Endothelial cell of umbilical vein (primary cell): ENCODE results near the gene TIGD1. TPM values are rescaled to one million over a fixed set of nuclear protein-coding genes. Genes with fewer than 3 reads are reported as not detected.

Experiments
- BruUV-seq: library from RNA; stranded (reverse); fragments of 400-500 nt; replicated peaks from 2 replicates; lab custom pipeline; 2021; lab: Mats Ljungman, UMichigan
- CTCF ChIA-PET: fragments of 300-600, 350-600 bp; sonication (Branson Sonifier 250); formaldehyde crosslinking; loops from one replicate; lab custom pipeline; 2021; ENCODE audit warnings: antibody characterized with exemption, inconsistent platforms; lab: Charles Lee
- POLR2A ChIA-PET: fragments of 300-600, 350-600 bp; sonication (Branson Sonifier 250); formaldehyde crosslinking; loops from one replicate; lab custom pipeline; 2021; ENCODE audit warnings: antibody characterized with exemption, inconsistent platforms; lab: Charles Lee
- DNase-seq: peaks from one replicate; pipeline ENCODE4 v3.0.0-alpha.2; 2011; ENCODE audit warnings: low read depth, low spot score
- FAIRE-seq: peaks from 2 replicates; lab custom pipeline; 2011; peaks lifted over from hg19 to GRCh38; lab: Jason Lieb, UNC
- H2AFZ ChIP-seq: 2 replicates; pipeline ENCODE4 v1.6.0; 2012; ENCODE audit warnings: low read depth, low read length, control low read depth, inconsistent platforms
- H3K27ac ChIP-seq: 2 replicates; pipeline ENCODE4 v1.5.1; 2011; ENCODE audit warnings: low read depth, mild to moderate bottlenecking, control low read depth, low read length, moderate library complexity; ENCODE audit not compliant: insufficient read depth
- H3K27me3 ChIP-seq, 2 experiments: 2 replicates each; pipeline versions ENCODE4 v1.6.0 to v1.6.1; 2011; ENCODE audit warnings: low read length in 2 of 2, mixed read lengths in 1 of 2; ENCODE audit not compliant: control insufficient read depth in 2 of 2, insufficient read depth in 2 of 2
- H3K36me3 ChIP-seq, 2 experiments: 2 replicates in 1 of 2; 3 replicates in 1 of 2; pipeline ENCODE4 v1.5.1; 2011; ENCODE audit warnings: low read length in 2 of 2, mild to moderate bottlenecking in 1 of 2, moderate library complexity in 1 of 2; ENCODE audit not compliant: control insufficient read depth in 2 of 2, insufficient read depth in 2 of 2; ENCODE audit errors: extremely low read depth in 1 of 2
- H3K4me1 ChIP-seq: 3 replicates; pipeline ENCODE4 v1.5.1; 2011; ENCODE audit warnings: mild to moderate bottlenecking, low read length; ENCODE audit not compliant: control insufficient read depth, insufficient read depth; ENCODE audit errors: extremely low read depth
- H3K4me2 ChIP-seq: 2 replicates; pipeline ENCODE4 v1.6.1; 2011; ENCODE audit warnings: low read length, control low read depth, mixed read lengths; ENCODE audit not compliant: insufficient read depth
- H3K4me3 ChIP-seq, 3 experiments: fragments of 200-600 bp in 1 of 3; sonication (generic), shearing (Covaris generic) in 1 of 3; replicated peaks in 1 of 3; 2 replicates each; pipeline ENCODE4 v1.5.1; 2011 to 2016; ENCODE audit warnings: control low read depth in 3 of 3, low read length in 3 of 3, mild to moderate bottlenecking in 2 of 3, inconsistent platforms in 1 of 3, low read depth in 1 of 3, moderate library complexity in 1 of 3; ENCODE audit not compliant: insufficient read depth in 1 of 3
- H3K79me2 ChIP-seq: 2 replicates; pipeline ENCODE4 v1.6.0; 2012; ENCODE audit warnings: low read length, inconsistent platforms; ENCODE audit not compliant: control insufficient read depth, insufficient read depth
- H3K9ac ChIP-seq: replicated peaks from 2 replicates; pipeline ENCODE3; 2011; ENCODE audit warnings: low read length, control low read depth; ENCODE audit not compliant: insufficient read depth; ENCODE audit errors: extremely low read depth
- H3K9me1 ChIP-seq: replicated peaks from 3 replicates; pipeline ENCODE4 v1.6.0; 2011; ENCODE audit warnings: mild to moderate bottlenecking, low read length; ENCODE audit not compliant: control insufficient read depth, insufficient read depth; ENCODE audit errors: extremely low read depth
- H3K9me3 ChIP-seq: replicated peaks from 2 replicates; pipeline ENCODE4 v1.5.1; 2012; ENCODE audit warnings: low read length, inconsistent platforms; ENCODE audit not compliant: control insufficient read depth, insufficient read depth
- H4K20me1 ChIP-seq: replicated peaks from 2 replicates; pipeline ENCODE3; 2011; ENCODE audit warnings: mild to moderate bottlenecking, low read length; ENCODE audit not compliant: control insufficient read depth, insufficient read depth; ENCODE audit errors: extremely low read depth
- EZH2 ChIP-seq: IDR thresholded peaks from 2 replicates; pipeline ENCODE4 v1.6.1; 2012; ENCODE audit warnings: borderline replicate concordance, low read depth, mild to moderate bottlenecking, moderate library complexity, low read length, inconsistent platforms; ENCODE audit not compliant: severe bottlenecking
- FOS ChIP-seq: IDR thresholded peaks from 2 replicates; pipeline ENCODE4 v1.6.1; 2011; ENCODE audit warnings: mild to moderate bottlenecking, low read length, moderate library complexity, borderline replicate concordance; ENCODE audit not compliant: insufficient read depth
- GATA2 ChIP-seq: IDR thresholded peaks from 2 replicates; pipeline ENCODE4 v1.7.0; 2011; ENCODE audit warnings: low read depth, mild to moderate bottlenecking, moderate library complexity, mixed read lengths, low read length; ENCODE audit not compliant: insufficient read length, insufficient read depth
- JUN ChIP-seq: IDR thresholded peaks from 2 replicates; pipeline ENCODE4 v1.6.1; 2011; ENCODE audit warnings: borderline replicate concordance, low read depth; ENCODE audit not compliant: insufficient read length, insufficient read depth
- POLR2AphosphoS5 ChIP-seq: IDR thresholded peaks from 2 replicates; pipeline ENCODE4 v1.6.1; 2012; ENCODE audit warnings: low read depth, mild to moderate bottlenecking, control low read depth, low read length, moderate library complexity; ENCODE audit not compliant: insufficient read depth
- dilution Hi-C: fragments of 300-500 bp; cut with MboI; formaldehyde crosslinking; loops from one replicate; pipeline ENCODE4 v1.15.0; 2019; ENCODE audit warnings: low sequenced_read_pairs; ENCODE audit not compliant: extremely low pct_ligation_motif_present
- intact Hi-C: fragments of 100-400 bp; cut with micrococcal nuclease; formaldehyde crosslinking; loops from one replicate; pipeline ENCODE4 v1.10.0; 2022
- polyA plus RNA-seq, 4 experiments: library from polyadenylated mRNA; depleted of rRNA in 3 of 4; stranded (reverse) in 3 of 4; unstranded in 1 of 4; fragments of >200 nt; gene quantifications; 2 replicates each; pipeline versions ENCODE4 v1.2.1 to v1.2.3, GENCODE V29; 2011 to 2012; ENCODE audit warnings: missing spikeins in 1 of 4
- total RNA-seq: library from RNA; stranded (reverse); gene quantifications from 2 replicates; pipeline ENCODE4 v1.2.3, GENCODE V29; 2021
- TF ChIP-seq, protein P1 (sequence below), 2 donors: IDR thresholded peaks; 1 replicate in 1 of 2; 2 replicates in 1 of 2; pipeline ENCODE4 v1.5.1; 2011; ENCODE audit warnings: low read length in 2 of 2, mild to moderate bottlenecking in 2 of 2, moderate library complexity in 2 of 2, control low read depth in 1 of 2, inconsistent platforms in 1 of 2, low read depth in 1 of 2; ENCODE audit not compliant: insufficient read depth in 1 of 2; ENCODE audit errors: extremely low read depth in 1 of 2
- TF ChIP-seq, protein P2 (sequence below): IDR thresholded peaks from 2 replicates; pipeline ENCODE4 v1.6.1; 2011; ENCODE audit not compliant: insufficient read depth, insufficient read length

Gene TIGD1
- total and polyA plus RNA-seq, 2 donors (not counting 3 experiments of a cell fraction or from before 2014, with no cell fraction given): 1.6 to 3.3 TPM

DNA sequence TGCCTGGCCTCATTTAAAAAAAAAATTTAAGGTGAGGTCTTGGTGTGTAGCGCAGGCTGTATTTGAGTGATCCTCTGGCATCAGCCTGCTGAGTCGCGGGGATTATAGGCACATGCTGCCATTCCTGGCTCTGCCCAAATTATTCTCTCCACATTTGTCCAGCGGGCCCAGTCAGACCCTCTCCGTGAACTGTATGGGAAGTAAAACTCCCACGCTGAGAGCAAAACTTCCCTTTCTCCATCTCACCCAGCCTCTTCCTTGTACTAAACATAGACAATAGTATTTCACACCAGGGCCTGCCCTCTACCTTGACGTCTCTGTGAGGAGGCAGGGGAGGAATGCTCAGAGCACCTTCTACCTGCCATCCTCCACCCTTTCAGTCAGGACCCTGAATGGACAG lies 37.2 kb upstream of the TIGD1 start:
- dilution Hi-C loops: no loop called here
- no peak for FAIRE-seq

DNA sequence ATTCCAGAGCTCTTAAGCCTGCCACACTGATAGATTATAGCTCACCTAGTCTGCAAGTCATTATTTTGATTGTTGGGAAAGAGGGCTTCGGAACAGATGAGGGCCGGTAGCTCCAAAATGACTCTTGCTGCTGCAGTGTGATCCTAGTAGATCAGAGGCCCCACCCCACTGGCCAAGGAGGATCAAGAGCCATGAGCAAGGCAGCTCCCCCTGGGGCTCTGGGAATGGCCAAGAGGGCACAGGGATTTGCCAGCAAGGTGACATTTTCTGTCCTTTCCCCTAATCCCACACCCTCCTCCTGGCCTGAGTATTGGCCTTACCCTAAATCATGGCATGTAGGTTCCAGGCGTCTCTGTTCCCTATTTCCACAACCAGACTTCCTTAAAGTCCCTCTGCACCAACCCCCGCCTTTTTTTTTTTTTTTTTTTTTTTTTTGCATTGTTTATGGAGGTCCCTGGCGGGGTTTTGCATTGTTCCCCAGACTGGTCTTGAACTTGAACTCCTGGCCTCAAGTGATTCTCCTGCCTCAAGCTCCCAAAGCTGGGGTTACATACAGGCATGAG lies 36.7 kb upstream of the TIGD1 start:
- DNase-seq (no peak), FAIRE-seq (no peak)
- no peaks in the 10 kb centered on the region for H3K79me2 ChIP-seq
- H3K4me3 ChIP-seq: no peak overlapping the region
- no peaks in the 10 kb centered on the region for H3K36me3 ChIP-seq
- no peaks in the 10 kb centered on the region for H3K9me1 ChIP-seq
- H3K27me3 ChIP-seq: no peaks in the 10 kb centered on the region
- ChIA-PET CTCF (interaction anchor here (0.7 kb wide), 1 partner anchor 10 kb away, joined by 3 read pairs; no protein-coding TSS in a partner anchor), POLR2A (no interaction called here)
- no peaks in the 10 kb centered on the region for H3K4me1 ChIP-seq
- no peaks in the 10 kb centered on the region for H4K20me1 ChIP-seq
- no peak overlapping the region for H3K4me2 ChIP-seq
- H3K27ac ChIP-seq: no peak overlapping the region
- H2AFZ ChIP-seq: no peak overlapping the region
- dilution Hi-C loops (no loop called here), intact Hi-C loops (no loop called here)
- no TSS peak for BruUV-seq
- H3K9ac ChIP-seq: no peak overlapping the region
- no peaks in the 10 kb centered on the region for H3K9me3 ChIP-seq
- TF ChIP-seq, protein P1, sequence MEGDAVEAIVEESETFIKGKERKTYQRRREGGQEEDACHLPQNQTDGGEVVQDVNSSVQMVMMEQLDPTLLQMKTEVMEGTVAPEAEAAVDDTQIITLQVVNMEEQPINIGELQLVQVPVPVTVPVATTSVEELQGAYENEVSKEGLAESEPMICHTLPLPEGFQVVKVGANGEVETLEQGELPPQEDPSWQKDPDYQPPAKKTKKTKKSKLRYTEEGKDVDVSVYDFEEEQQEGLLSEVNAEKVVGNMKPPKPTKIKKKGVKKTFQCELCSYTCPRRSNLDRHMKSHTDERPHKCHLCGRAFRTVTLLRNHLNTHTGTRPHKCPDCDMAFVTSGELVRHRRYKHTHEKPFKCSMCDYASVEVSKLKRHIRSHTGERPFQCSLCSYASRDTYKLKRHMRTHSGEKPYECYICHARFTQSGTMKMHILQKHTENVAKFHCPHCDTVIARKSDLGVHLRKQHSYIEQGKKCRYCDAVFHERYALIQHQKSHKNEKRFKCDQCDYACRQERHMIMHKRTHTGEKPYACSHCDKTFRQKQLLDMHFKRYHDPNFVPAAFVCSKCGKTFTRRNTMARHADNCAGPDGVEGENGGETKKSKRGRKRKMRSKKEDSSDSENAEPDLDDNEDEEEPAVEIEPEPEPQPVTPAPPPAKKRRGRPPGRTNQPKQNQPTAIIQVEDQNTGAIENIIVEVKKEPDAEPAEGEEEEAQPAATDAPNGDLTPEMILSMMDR (IDR thresholded peaks at IDR 0.05; ENCODE audit: extremely low read depth in 1 of 2, insufficient read depth in 1 of 2, low read depth in 1 of 2, low read length in 2 of 2): no peak
- no peak for TF ChIP-seq JUN
- no peak for TF ChIP-seq GATA2
- TF ChIP-seq EZH2: no peak

More for the DNA sequence above, 37.2 kb upstream of the TIGD1 start:
- intact Hi-C loops: no loop called here
- H2AFZ ChIP-seq: no peak overlapping the region
- DNase-seq: no peak
- ChIA-PET CTCF (no interaction called here), POLR2A (no interaction called here)
- no peaks in the 10 kb centered on the region for H3K36me3 ChIP-seq
- H3K9me3 ChIP-seq: no peaks in the 10 kb centered on the region
- H3K4me1 ChIP-seq: peaks cover 2% of the 10 kb centered on the region
- H3K4me3 ChIP-seq: no peak overlapping the region
- no peaks in the 10 kb centered on the region for H3K27me3 ChIP-seq
- no peaks in the 10 kb centered on the region for H3K79me2 ChIP-seq
- H4K20me1 ChIP-seq: no peaks in the 10 kb centered on the region
- no peaks in the 10 kb centered on the region for H3K9me1 ChIP-seq
- no peak overlapping the region for H3K4me2 ChIP-seq
- no peak overlapping the region for H3K9ac ChIP-seq
- TF ChIP-seq POLR2AphosphoS5: no peak
- no peak for TF ChIP-seq EZH2
- TF ChIP-seq FOS: no peak
- TF ChIP-seq, protein P2, sequence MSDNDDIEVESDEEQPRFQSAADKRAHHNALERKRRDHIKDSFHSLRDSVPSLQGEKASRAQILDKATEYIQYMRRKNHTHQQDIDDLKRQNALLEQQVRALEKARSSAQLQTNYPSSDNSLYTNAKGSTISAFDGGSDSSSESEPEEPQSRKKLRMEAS: no peak
- TF ChIP-seq JUN: no peak
- H3K27ac ChIP-seq: no peak overlapping the region
- no TSS peak for BruUV-seq
